ENCODE measurements around the gene VTA1.
"Not testable (repeated sequence)": the region's sequence is repeated elsewhere in the genome, so short reads cannot be mapped to it uniquely, and the experiment has no call there.

VTA1 gene

DNA sequence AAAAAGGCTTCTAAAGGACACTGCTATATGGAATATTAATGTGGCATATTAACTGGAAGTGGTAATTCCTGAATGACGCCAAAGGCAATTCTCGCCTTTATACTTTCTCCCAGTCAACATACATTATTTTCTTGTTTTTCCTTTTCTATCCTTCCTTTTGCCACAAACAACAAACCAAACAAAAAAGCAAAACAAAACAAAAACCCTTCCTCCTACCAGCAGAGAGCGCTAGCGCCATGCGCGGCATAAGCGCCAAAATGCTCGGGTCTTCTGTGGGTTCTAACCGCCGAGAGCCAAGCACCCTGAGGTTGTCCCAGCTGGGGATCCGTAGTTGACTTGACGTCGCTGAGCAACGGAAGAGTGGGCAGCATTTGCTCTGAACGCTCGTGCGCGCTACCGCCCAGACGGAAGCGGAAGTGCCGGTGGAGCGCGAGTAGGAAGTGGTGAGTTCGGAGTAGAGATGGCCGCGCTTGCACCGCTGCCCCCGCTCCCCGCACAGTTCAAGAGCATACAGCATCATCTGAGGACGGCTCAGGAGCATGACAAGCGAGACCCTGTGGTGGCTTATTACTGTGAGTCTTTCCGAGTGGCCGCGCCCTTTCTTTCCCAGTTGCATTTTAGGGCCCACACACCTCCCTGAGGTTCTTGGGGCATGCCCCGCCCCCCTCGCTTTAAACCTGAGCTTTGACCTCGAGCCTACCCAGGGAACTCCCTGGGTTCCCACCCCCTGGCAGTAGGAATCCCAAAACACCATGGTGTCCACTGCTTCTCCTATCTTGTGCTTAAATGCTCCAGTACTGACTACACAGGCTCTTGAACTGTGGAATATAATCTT, at the start of gene VTA1, which contains the start of gene NMBR:
TSS of gene VTA1 (plus strand) at position 436 of the 835 bp plus-strand sequence. CDS start at position 461, 25 bp downstream.
TSS of gene NMBR (minus strand) at position 295 of the 835 bp plus-strand sequence. CDS start 58,464 bp downstream, outside the sequence.
- DNase-seq (ENCODE audit: low read depth in 2 of 2): peak; percentile 85 to 88

DNA sequence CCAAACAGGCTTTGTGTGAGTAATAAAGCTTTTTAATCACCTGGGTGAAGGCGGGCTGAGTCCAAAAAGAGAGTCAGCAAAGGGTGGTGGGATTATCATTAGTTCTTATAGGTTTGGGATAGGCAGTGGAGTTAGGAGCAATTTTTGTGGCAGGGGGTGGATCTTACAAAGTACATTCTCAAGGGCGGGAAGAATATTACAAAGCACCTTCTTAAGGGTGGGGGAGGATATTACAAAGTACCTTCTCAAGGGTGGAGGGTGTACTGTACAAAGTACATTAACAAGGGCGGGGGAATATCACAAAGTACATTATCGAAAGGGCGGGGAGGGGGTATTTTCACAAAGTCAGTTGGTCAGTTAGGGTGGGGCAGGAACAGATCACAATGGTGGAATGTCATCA, 42.2 kb upstream of the VTA1 start:
- DNase-seq (ENCODE audit: low read depth in 2 of 2): not testable (repeated sequence)

GRCh38 chr6:142110820-142111219, 36.2 kb upstream of the VTA1 start:
- DNase-seq (ENCODE audit: low read depth in 2 of 2): not testable (repeated sequence)

- DNase-seq (ENCODE audit: low read depth in 2 of 2): peak; percentile 55 to 56
Observed at GRCh38 chr6:142112451-142113061, 34.5 kb upstream of the VTA1 start.

DNA sequence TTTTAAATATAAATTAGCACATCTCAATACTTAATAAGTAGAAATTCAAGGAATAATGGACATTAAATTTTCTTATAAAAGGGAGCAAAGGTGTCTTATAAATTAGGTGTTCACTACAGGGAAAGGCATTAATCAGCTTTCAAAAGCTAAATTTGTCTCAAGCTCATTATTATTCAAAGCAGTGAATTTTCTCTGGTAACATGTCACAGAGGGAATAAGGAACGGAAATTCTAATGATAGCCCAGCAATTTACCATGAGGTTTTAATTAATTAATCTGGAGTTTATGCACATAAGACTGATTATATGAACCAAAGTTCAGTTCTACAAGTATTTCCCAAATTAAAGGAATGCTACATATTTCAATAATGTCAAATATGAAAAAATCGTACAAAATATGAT, 29.7 kb upstream of the VTA1 start:
- no peak for DNase-seq (ENCODE audit: low read depth in 2 of 2)

GRCh38 chr6:142118328-142118727, 28.7 kb upstream of the VTA1 start:
- DNase-seq (ENCODE audit: low read depth in 2 of 2): no peak

DNA sequence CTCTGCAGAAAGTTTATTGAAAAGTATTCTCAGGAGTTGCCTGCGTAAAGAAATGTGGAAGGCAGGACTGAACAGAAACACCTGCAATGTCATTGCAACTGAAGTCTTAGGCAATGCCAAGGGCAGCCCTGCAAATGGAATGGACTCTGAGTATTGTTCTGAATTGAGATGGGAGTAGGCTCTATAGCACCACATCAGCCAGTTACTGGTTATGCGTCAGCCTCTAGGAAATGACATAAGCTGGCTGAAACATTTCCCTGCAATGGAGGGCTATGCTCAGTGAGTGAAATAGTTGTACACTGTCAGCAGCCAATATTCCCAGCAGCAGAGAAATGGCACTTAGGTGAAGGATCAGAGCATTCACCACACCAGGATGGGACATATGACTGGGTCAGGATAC, 28.1 kb upstream of the VTA1 start:
- no peak for DNase-seq (ENCODE audit: low read depth in 2 of 2)

GRCh38 chr6:142121342-142121741, 25.7 kb upstream of the VTA1 start:
- no peak for DNase-seq (ENCODE audit: low read depth in 2 of 2)

DNA sequence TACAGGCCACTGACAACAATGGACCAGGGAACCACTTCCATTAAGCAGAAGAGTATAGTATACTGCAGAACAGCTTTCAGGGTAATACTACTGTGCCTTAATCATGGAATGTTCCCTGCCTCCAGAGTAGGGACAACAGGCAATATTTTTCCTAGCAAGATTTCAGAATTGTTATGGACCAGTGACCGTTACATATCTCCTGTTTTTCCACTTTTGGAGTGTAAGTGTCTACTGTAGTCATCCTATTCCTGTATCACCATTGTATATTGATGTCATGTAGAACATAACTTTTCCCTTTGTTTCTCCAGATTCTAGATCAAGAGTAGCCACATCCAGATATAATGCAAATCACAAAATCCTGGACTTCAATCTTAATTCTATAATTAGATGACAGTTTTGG, 16.2 kb upstream of the VTA1 start:
- DNase-seq (ENCODE audit: low read depth in 2 of 2): no peak

- DNase-seq (ENCODE audit: low read depth in 2 of 2): no peak
Observed at GRCh38 chr6:142132625-142133024, 14.4 kb upstream of the VTA1 start, which contains the start of gene GJE1. TSS of gene GJE1 (plus strand) at chr6:142132925. CDS start at chr6:142133159, 234 bp downstream.

DNA sequence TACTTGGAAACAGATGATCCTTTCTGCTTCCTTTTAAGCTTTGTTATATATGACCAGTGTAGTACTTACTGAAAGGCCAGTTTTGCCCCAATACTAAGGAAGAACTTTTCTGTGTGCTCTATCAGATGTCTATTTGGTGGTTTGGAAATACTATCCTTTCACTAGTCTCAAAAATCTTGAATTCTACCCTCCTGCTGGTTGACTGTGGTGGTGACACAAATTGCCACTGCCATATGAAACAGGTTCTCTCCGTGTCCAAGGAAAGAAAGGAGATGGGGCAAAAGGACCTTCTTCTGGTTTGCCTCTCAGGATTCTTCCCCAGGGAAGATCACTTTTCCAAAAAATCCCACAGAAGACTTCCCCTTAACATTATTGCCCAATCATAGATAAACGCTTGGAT, 8.2 kb upstream of the VTA1 start:
- DNase-seq (ENCODE audit: low read depth in 2 of 2): no peak

- DNase-seq (ENCODE audit: low read depth in 2 of 2): not testable (repeated sequence)
Observed at GRCh38 chr6:142141531-142141930, 5.5 kb upstream of the VTA1 start.

- no peak for DNase-seq (ENCODE audit: low read depth in 2 of 2)
Observed at GRCh38 chr6:142152746-142153145, 5.7 kb downstream of the VTA1 start.

DNA sequence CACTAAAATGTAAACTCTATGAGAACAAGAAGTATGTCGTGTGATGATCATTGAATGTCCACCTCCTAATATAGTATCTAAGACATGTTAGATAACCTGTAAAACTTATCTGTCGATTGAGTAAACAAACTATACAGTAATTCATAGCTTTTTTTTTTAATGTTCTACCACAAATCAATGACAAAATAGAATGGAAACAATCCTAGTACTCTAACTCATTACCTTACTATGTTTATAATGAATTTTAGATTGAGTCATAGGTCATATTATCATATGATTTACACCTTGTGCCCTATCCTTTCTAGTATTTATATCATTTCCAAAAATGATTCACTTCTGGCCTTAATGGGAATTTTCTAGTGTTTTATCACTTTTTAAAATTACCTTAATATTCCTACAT, 6.1 kb downstream of the VTA1 start:
- DNase-seq (ENCODE audit: low read depth in 2 of 2): no peak

- no peak for DNase-seq (ENCODE audit: low read depth in 2 of 2)
Observed at GRCh38 chr6:142154336-142154735, 7.3 kb downstream of the VTA1 start.

DNA sequence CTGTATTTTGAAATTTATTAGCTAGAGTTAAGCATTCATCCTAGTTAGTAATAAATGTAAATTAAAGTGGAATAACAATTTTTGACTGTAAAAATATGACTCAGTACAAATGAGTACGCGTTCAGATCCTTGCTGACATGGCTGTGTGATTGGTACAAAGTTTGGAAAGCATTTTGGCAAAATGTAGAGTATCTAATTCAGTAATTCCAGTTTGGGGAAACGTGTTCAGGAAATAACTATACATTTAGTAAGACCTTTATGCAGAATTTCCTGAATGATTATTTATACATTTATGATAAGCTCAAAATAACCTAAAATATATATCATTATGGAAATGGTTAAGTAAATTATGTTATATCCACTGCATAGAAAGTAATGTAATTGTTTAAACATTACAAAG, 8.0 kb downstream of the VTA1 start:
- no peak for DNase-seq (ENCODE audit: low read depth in 2 of 2)

GRCh38 chr6:142155895-142156757, 9.1 kb downstream of the VTA1 start:
- no peak for DNase-seq (ENCODE audit: low read depth in 2 of 2)

- not testable (repeated sequence) for DNase-seq (ENCODE audit: low read depth in 2 of 2)
Observed at GRCh38 chr6:142156758-142157068, 9.7 kb downstream of the VTA1 start.

- no peak for DNase-seq (ENCODE audit: low read depth in 2 of 2)
Observed at GRCh38 chr6:142162780-142163179, 15.7 kb downstream of the VTA1 start.

DNA sequence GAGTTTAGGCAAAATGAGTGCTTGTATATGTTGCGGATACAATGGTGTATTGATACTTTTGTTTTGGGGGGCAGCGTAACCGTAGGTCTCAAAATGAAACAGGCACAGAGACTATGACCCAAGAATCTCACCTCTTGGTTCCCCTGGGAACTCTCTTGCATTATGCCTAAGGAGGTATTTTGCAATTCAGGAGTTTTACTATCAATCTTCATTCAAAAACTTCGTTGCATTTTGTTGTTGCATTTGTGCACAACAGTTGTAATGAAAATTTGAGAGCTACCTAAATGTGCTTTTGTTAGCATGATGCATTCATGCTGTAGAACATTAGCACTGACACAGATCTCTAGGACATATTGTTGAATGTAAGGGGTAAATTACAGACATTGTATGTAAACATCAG, 18.2 kb downstream of the VTA1 start:
- DNase-seq (ENCODE audit: low read depth in 2 of 2): no peak

DNA sequence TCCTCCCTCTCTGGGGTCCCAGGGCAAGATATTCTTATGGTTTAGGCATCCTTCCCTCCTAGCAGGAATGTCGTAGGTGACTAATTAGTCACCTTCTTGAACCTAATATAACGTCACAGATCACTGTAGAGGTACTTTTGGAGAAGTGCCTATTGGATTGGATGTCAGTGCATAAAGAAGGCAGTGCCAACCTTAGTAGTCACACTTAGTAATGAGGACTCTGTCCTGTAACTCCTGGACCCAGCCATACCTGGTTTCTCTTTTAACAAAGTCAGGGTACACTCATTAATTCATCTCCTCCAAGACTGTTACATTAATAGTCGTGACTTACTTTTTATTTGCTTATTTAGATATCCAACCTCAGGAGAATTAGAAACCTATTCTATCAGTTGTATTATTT, 20.0 kb downstream of the VTA1 start:
- DNase-seq (ENCODE audit: low read depth in 2 of 2): no peak

- no peak for DNase-seq (ENCODE audit: low read depth in 2 of 2)
Observed at GRCh38 chr6:142167486-142167885, 20.4 kb downstream of the VTA1 start.
